ENCODE data around the gene ENDOV. TPM values are rescaled to one million over a fixed set of nuclear protein-coding genes. Genes with fewer than 3 reads are reported as not detected.

The ENDOV gene
- total RNA-seq, 1 donor from 2014 or later, result 39.1 TPM

DNA sequence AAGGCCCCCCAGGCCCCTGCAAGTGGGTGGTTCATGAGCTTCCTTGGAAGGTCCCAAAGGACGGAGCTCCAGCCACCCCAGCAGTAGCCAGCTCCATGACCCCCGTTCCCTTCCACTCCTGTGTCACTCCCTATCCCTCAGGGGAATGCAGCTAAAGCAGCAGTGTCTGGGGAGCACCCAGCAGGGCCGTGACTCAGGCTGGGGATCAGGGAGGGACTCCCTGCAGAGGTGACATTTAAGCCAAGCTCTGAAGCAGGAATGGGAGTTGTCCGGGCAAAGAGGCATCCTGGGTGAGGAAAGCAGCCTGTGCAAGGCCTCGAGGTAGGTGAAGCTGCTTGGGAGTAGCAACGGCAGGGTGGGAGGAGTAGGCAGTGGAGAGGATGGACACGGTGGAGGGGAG, 72.5 kb downstream of the ENDOV start:
- DNase-seq (ENCODE audit: extremely low spot score, unreplicated experiment), result no peak
- TF ChIP-seq, protein P1, sequence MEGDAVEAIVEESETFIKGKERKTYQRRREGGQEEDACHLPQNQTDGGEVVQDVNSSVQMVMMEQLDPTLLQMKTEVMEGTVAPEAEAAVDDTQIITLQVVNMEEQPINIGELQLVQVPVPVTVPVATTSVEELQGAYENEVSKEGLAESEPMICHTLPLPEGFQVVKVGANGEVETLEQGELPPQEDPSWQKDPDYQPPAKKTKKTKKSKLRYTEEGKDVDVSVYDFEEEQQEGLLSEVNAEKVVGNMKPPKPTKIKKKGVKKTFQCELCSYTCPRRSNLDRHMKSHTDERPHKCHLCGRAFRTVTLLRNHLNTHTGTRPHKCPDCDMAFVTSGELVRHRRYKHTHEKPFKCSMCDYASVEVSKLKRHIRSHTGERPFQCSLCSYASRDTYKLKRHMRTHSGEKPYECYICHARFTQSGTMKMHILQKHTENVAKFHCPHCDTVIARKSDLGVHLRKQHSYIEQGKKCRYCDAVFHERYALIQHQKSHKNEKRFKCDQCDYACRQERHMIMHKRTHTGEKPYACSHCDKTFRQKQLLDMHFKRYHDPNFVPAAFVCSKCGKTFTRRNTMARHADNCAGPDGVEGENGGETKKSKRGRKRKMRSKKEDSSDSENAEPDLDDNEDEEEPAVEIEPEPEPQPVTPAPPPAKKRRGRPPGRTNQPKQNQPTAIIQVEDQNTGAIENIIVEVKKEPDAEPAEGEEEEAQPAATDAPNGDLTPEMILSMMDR (IDR thresholded peaks at IDR 0.05), result no peak
- peaks cover 13% of the 10 kb centered on the region for H3K4me1 Mint-ChIP-seq (ENCODE audit: unreplicated experiment)
- H3K36me3 Mint-ChIP-seq (ENCODE audit: unreplicated experiment), result no peaks in the 10 kb centered on the region
- H3K4me3 Mint-ChIP-seq (ENCODE audit: unreplicated experiment), result no peak overlapping the region
- H3K9me3 Mint-ChIP-seq (ENCODE audit: unreplicated experiment), result no peaks in the 10 kb centered on the region
- H3K27ac Mint-ChIP-seq (ENCODE audit: unreplicated experiment), result no peak overlapping the region
- H3K27me3 Mint-ChIP-seq (ENCODE audit: unreplicated experiment), result peaks cover 21% of the 10 kb centered on the region

Small RNA genes within 50 kb of the gene (microRNA-seq; reads per million reads assigned to microRNA genes)
- gene MIR4730 (ENCODE audit: unreplicated experiment), result not detected

Other genes starting within 250 kb of the ENDOV start
- 0.10 and 0.16 TPM in 2 replicates for gene CARD14, start 245.1 kb upstream of the ENDOV start, total RNA-seq
- gene SGSH, start 194.8 kb upstream of the ENDOV start, total RNA-seq, result 67.2 and 71.0 TPM in 2 replicates
- 30.1 and 34.7 TPM in 2 replicates for gene SLC26A11, start 194.7 kb upstream of the ENDOV start, total RNA-seq
- gene RNF213, start 154.3 kb upstream of the ENDOV start, total RNA-seq, result 106 and 131 TPM in 2 replicates
- gene NPTX1, start 61.4 kb downstream of the ENDOV start, total RNA-seq, result 2.8 and 3.8 TPM in 2 replicates
- gene RPTOR, start 129.7 kb downstream of the ENDOV start, total RNA-seq, result 36.0 and 37.1 TPM in 2 replicates

Data from osteocyte (in vitro differentiated cells).